Measurements from ENCODE around the gene DGUOK. TPM values are rescaled to one million over a fixed set of nuclear protein-coding genes. Genes with fewer than 3 reads are reported as not detected.
"Not testable (repeated sequence)": the region's sequence is repeated elsewhere in the genome, so short reads cannot be mapped to it uniquely, and the experiment has no call there.

Gene DGUOK
- 35.8 and 39.6 TPM in 2 replicates for total RNA-seq

DNA sequence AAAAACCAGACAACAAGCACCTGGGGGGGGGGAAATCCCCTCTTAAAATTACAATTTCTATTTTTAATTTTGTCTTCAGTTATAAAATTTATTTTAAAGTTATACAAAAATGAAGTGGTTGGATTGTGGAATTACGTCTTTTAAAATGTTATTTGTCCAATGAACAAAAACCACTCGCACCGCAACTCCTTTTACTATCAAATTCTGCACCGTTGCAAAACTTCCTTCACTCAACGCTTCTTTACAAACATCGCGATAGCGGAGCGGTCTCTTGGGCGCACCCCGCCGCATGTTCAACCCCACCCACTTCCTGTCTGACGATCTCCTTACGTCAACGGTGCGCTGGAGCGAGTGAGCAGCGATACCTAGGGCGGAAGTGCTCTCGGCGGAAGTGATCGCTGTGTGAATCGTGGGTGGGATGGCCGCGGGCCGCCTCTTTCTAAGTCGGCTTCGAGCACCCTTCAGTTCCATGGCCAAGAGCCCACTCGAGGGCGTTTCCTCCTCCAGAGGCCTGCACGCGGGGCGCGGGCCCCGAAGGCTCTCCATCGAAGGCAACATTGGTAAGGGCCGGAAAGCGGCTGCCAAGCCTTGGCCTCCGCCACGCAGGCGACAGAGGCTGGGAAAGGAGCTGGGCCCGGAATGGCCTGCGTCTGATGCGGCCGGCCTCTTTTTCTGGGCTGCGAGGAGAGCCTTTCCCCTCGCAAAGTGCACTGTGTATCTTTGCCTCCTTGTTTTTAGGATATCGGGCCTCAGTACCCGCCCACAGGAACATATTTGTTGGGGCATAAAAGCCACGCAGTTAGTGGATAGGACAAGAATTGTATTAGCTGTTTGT is at the start of gene DGUOK:
DGUOK (plus strand) TSS at position 388 of the 835 bp plus-strand sequence; CDS start at position 419, 31 bp downstream.
- DNase-seq (ENCODE audit: low read depth, low spot score) = peak; percentile 97

DNA sequence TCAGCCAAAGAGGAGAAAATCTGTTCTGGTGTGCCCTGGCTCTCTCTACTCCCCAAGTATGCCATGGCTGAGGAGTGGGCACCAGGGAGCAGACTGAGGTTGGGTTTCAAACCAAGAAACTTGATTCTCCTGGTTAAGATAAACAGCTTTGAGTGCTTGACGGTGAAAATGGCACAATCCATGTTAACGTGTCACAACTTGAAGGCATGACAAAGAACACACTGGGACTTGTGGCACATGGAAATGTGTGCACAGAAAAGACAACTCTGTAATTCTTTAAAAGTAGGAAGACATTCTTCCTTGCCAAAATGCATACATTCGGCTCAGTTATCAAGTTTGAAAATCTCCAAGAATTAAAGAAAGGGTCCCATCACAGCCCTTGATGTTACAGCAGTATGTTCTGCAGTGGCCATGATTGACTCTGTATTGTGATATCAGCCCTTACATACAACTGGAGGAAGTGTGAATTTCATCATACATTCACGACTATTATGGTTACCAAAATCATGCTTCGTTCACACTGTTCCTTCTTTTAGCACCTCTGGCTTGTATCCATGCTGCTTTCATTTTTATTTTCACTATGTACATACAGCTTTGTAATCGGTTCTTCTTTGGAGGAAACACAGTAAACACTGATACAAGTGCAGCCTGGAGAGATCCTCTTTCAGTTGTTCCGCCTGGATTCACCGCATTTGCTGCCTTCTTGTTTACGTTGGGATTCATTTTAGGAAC is 49.4 kb upstream of the DGUOK start:
- no peak for DNase-seq (ENCODE audit: low read depth, low spot score)

DNA sequence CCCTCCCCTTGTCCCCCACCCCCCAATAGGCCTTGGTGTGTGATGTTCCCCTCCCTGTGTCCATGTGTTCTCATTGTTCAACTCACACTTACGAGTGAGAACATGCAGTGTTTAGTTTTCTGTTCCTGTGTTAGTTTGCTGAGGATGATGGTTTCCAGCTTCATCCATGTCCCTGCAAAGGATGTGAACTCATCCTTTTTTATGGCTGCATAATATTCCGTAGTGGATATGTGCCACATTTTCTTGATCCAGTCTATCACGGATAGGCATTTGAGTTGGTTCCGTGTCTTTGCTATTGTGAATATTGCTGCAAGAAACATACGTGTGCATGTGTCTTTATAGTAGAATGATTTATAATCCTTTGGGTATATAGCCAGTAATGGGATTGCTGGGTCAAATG is 48.7 kb upstream of the DGUOK start:
- DNase-seq (ENCODE audit: low read depth, low spot score) = not testable (repeated sequence)

DNA sequence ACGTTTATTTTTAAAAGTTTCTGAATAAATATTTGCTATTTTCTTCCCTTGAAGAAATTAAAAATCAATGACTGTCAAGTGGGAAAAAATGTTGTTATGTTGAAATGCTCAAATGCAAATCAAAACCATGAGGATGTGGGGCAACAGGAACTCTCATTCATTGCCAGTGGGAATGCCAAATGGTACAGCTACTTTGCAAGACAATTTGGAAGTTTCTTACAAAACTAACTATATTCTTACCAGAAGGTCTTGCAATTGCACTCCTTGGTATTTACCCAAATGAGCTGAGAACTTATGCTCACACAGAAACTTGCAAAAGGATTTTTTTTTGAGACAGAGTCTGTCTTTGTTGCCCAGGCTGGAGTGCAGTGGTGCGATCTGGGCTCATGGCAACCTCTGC is 41.3 kb upstream of the DGUOK start:
- no peak for DNase-seq (ENCODE audit: low read depth, low spot score)

DNA sequence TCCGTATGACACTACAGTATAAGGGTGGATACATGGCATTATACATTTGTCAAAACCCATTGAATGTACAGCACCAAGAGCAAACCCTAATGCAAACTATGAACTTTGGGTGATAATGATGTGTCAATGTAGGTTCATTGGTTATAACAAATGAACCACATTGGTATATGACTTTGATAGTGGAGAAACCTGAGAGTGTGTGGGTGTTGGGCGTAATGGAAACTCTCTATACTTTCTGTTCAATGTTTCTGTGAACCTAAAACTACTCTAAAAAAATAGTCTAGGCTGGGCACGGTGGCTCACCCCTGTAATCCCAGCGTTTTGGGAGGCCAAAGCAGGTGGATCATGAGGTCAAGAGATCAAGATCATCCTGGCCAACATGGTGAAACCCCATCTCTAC is 40.3 kb upstream of the DGUOK start:
- DNase-seq (ENCODE audit: low read depth, low spot score) = no peak

DNA sequence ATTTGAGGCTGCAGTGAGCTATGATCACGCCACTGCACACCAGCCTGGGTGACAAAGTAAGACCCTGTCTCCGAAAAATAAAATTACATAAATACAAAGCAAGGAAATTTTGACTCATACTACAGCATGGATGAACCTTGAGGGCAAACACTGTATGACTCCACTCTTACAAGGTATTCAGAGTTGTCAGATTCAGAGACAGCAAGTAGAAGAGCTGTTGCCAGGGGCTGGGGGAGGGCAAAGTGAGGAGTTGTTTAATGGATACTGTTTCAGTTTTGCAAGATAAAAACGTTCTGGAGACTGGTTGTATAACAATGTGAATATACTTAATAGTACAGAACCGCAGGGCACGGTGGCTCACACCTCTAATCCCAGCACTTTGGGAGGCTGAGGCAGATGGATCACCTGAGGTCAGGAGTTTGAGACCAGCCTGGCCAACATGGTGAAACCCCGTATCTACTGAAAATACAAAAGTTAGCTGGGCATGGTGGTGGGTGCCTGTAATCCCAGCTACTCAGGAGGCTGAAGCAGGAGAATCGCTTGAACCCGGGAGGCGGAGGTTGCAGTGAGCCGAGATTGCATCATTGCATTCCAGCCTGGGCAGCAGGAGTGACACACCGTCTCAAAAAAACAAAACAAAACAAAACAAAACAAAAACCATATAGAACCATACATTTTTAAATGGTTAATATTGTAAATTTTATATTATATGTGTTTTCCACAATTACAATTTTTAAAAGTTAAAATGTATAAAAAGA is 38.9 kb upstream of the DGUOK start:
- not testable (repeated sequence) for DNase-seq (ENCODE audit: low read depth, low spot score)

DNA sequence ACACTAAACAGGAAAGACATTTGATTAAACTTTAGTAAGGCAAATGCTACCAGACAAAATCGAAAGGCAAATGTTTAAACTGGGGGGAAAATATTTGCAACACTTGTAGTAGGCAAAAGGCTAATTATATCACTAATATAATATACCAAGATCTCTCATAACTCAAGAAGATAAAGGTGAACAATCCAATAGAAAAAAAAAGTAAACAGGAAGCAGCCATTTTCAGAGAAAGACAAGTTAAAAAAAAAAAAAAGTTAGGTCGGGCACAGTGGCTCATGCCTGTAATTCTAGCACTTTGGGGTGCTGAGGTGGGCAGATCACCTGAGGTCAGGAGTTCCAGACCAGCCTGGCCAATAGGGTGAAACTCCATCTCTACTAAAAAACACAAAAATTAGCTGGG is 38.3 kb upstream of the DGUOK start:
- DNase-seq (ENCODE audit: low read depth, low spot score) = no peak

DNA sequence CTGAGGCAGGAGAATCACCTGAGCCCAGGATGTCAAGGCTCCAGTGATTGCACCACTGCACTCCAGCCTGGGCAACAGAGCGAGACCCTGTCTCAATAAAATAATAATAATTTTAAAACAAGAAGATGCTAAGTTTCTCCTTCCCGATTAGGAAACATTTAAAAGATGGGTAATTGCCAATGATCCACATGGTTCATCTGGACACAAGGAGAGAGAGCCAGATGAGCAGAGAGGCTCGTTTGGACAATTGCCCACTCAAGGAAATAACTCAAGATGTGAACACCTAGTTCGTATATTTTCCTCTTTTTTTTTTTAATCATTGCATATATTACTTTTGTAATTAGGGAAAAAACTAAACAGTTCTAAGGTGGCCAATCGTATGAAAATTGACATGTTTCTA is 37.5 kb upstream of the DGUOK start:
- DNase-seq (ENCODE audit: low read depth, low spot score) = no peak

DNA sequence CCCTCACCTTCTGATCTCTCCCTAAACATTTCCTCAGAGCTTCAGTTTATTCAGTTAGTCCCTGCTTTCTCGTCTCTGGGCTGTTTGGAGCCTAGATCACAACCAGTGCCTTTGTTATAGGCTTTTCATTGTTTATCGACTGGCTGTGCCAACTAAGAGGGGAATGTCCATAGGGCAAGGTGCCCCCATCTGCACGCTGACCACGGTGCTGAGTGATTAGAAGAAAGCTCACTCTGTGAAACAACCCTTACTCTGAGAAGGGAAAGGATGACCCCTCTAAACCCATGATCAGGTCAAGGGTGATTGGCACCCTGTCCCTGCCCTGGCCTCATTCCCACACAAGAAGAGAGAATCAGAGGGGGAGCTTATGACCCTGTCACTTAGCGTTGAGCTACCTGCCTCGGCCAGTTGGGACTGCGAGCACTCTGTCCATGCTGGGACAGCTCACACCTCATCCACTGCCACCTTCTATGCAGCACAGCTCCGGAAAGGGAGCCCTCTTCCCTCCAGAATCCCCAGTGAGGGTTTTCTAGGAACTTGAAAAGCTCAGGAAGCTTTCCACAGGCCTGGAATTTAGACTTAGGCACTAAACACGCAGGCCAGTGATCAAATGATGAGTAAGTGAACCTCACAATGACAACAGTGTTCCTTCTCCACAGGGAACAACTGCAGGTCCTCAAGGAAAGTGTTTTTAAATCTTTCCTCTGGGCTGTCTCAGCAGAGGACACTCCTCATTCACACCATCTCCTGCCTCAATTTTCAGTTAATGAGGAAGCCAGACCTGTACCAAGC is 36.2 kb upstream of the DGUOK start:
- DNase-seq (ENCODE audit: low read depth, low spot score) = no peak

DNA sequence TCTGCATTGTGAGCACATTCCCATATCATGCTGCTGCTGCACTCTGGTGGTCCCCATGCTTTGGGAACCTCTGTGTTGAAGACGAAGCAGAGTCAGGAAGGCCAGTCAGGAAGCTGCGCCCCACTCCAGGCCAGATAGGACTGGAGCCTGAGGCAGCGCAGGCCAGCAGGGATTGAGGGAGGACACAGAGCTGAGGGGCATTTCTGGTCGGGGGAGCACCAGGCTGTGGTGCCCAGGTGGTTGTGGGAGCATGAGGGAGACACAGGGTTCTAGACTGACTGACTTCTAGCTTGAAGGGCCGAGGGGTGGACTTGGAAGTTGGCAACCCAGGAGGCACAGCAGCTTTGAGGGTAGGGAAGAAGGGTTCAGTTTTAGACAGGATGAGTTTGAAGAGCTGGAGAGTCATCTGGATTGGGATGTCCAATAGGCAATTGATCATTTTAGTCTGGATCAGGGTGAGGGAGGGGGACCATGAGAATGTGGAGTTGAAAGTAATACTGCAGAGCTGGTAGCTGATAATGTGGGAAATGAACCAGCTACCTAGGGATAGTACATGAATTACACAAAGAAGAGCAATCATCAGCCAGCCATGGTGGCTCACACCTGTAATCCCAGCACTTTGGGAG is 35.3 kb upstream of the DGUOK start:
- no peak for DNase-seq (ENCODE audit: low read depth, low spot score)

DNA sequence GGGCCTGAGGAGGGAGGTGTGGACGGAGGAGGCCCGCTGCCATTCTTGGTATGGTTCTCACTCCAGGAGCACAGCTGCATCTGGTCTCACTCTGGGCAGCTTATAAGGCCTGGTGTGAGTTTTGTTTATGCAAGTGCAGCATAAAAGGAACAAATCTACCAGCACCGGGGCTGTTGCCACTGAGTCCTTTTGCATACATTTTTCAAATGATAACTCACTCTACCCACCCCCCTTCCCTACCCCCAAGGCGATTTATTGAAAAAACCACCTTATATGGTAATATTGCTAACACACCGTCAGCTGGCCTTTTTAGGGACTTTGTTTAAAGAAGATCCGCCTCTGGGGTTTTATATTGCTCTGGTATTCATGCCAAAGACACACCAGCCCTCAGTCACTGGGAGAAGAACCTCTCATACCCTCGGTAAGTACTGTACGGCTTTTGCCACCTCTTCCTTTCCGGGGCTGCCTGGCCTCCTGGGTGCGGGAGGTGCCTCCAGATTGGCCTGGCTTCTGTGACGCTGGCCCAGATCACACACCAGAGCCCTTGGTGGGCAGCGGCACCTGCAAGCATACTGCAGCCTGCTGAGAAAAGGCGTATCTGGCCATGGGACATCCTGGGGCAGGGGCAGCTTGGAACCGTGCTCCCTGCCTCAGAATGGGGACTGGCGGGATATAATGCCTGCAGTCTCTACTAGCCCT is 33.9 kb upstream of the DGUOK start, which contains the start of gene ACTG2:
ACTG2 (plus strand) TSS at position 378 of the 699 bp plus-strand sequence. CDS start 8,304 bp downstream, outside the sequence.
- DNase-seq (ENCODE audit: low read depth, low spot score) = no peak

DNA sequence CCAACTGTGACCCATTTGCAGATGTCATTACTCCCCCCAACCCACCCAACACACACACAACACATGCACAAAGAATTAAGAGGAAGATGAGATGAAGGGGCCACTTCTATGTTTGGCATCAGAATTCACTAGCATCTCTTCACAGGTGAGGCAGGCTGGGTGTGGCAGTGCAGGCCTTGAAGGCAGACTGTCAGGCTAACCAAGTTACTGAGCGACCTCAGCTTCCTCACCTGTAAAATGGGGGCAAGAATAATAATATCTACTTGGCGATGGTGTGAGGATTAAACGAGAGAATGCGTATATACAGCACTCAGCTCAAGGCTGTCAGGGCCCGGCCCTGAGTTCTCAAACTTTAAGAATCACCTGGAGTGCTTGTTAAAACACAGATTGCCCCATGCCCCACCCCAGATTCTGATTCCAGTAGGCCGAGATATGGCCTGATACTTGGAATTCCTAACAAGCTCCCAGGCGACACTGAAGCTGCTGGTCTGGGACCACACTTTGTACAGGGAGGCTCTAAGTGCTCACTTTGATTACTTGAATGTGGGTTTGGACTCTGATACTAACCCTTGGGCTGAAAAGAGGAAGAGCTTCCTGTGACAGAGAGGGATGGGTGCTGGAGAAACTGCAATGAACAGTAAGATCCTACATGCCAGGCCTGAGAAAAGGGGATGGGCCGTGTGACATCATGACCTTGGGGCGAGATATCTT is 32.8 kb upstream of the DGUOK start:
- DNase-seq (ENCODE audit: low read depth, low spot score) = no peak

DNA sequence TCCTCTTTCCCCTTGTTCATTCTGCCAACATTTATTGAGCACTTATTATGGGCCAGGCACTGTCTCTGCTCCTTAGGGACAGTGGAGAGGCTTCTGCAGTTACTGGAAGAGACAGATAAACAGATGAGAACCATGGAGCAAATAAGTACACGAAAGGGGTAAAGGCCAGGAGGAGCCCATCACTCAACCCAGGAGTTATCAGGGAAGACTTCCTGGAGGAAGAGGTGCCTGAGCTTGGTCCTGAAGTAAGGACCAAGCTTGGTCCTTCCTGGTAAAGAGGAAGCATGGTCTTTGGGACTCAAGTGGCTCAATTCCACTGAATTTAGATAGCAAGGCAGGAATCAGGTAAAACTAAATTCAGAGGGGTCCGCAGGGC is 32.2 kb upstream of the DGUOK start:
- DNase-seq (ENCODE audit: low read depth, low spot score) = no peak

DNA sequence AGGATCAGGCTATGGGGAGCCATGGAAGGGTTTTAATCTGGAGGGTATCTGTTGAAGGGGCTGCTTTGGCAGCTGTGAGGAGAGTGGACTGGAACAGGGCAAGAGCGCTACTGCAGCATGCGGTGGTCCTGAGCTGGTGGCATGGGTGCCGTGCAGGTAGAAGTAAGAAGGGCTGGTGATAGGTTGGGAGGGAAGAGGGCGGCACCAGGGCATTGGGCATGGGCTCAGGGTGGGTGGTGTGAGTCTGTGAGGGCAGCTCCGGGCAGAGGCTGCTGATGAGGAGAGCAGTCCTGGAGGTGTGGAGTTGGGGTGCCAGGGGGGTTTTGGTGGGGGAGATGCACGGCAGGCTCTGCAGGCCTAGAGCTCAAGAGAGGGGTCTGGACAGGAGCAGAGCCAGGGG is 31.8 kb upstream of the DGUOK start:
- no peak for DNase-seq (ENCODE audit: low read depth, low spot score)

DNA sequence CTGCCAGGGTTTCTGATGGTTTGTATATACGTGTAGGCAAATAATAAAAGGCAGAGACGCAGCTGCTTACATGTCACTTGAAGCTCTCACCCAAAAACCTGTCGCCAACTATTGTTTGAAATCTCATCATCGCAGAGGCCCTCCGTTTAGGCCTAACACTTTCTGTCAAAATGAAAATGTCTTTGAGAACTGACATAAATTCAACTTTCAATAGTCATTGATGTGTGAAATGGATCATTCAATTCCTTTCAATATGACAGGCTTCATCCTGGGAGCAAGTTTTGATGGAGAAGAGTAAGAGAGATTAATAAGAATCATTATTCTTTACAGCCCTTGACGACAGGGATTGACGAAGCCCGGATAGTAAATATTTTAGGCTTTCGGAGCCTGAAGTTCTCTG is 31.2 kb upstream of the DGUOK start:
- no peak for DNase-seq (ENCODE audit: low read depth, low spot score)

DNA sequence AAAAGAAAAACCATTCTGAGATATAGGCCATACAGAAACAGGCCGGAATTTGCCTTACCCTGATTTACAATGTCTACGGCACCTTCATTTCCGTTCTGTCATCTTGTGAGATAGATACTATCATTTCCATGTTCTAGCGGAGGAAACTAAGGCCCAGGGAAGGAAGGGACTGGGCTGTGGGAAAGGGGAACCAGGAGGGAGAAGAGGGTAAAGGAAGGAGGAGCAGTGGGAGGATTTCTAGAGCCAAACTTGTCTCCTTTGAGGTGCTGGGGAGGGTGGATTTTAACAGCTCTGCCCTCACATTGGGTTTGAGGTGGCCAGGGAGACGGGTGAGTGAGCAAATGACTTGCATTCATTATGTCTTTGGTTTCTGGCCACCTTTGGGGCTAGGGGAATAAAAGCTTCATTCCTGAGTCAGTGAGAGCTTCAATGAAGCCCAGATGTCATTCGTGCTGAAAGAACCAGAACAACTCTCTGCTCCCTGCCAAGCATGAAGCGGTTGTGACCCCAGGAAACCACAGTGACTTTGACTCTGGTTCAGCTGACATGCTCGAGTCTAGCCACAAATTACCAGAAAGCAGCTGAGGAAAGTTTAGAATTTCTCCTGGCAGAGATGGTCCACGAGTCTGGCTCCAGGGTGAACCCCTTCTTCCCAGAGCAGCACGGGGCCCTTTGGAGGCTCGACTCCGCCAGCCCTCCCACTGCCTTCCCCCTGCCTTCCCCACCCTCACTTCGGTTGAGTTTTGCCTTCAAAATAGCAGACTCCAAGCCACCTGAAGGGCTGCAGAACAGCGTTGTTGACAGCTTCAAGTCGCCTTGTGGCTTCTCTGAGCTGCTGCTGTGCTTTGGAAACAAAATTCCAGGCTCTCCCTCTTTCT is 30.1 kb upstream of the DGUOK start:
- no peak for DNase-seq (ENCODE audit: low read depth, low spot score)

DNA sequence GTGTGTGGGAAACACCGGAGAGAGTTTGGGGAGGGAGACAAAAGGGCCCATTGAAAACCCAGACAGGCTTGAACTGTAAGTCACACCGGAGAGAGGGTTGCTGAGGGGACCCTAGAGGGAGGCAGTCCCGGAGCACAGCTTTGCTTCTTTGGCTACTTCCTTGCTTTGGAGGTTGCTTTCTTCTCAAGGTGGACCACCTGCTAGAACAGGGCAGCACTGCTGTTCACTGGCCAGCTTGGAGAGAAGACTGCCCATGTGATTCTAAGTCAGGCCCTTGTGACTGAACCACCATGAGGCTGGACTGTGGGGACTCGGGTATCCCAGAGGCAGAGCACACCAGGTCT is 29.5 kb upstream of the DGUOK start:
- no peak for DNase-seq (ENCODE audit: low read depth, low spot score)

DNA sequence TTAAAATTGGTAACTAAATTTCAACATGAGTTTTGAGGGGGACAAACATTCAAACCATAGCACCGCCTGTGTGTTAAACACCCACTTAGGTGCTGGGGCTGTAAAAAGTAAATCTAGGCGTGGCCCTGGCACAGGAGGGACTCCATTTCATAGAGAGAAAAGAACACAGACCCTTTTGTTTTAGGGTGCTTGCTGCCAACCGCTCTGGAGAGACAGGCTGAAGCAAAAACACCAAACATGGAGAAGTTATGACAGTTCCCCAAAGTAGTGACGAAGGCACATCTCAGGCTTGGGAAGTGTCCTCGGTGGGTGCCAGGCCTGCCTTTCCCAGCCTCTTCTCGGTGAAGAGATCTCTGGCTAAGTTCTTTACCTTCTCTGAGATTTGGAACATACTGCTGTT is 28.7 kb upstream of the DGUOK start:
- DNase-seq (ENCODE audit: low read depth, low spot score) = no peak

Data from pulmonary artery endothelial cell (primary cell).